Measurements from ENCODE around the gene ARHGAP12.

The ARHGAP12 gene

DNA sequence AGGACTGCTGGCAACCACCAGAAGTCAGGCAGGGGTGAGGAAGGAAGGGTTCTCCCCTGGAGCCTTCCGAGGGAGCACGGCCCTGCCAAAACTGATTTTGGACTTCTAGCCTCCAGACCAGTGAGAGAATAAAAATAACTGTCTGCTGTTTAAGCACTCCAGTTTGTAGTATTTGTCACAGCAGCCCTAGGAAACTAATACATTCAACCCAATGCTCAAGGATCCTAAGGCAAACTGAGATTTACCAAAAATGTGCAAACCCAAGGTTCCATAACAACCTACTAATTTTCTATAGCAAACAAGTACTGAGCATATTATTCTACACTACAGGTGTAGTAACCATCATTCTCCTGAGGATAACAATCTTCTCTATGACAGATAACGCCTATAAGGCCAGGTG lies 18.6 kb downstream of the ARHGAP12 start:
- H3K9me3 ChIP-seq (ENCODE audit: control insufficient read depth, insufficient read depth, low read depth, low read length) = no peaks in the 10 kb centered on the region
- no peak overlapping the region for H3K27ac ChIP-seq (ENCODE audit: extremely low read depth, low read depth, low read length)
- peaks cover 0 to 13% of the 10 kb centered on the region in 2 experiments; a peak in 2 of 3 replicates for H3K36me3 ChIP-seq (ENCODE audit: control insufficient read depth in 2 of 2, insufficient read depth in 1 of 2, low read length in 2 of 2)
- CTCF ChIA-PET = no interaction called here
- no peak for TF ChIP-seq ZNF658 (tag by site-specific recombination; IDR thresholded peaks at IDR 0.05)
- TF ChIP-seq, protein P1, sequence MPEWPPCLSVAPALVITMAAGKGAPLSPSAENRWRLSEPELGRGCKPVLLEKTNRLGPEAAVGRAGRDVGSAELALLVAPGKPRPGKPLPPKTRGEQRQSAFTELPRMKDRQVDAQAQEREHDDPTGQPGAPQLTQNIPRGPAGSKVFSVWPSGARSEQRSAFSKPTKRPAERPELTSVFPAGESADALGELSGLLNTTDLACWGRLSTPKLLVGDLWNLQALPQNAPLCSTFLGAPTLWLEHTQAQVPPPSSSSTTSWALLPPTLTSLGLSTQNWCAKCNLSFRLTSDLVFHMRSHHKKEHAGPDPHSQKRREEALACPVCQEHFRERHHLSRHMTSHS (tag by site-specific recombination; IDR thresholded peaks at IDR 0.05) = no peak
- TF ChIP-seq ZFP3 (tag by site-specific recombination; IDR thresholded peaks at IDR 0.05; ENCODE audit: low read depth) = no peak
- no peak for TF ChIP-seq ZNF510 (tag by site-specific recombination; IDR thresholded peaks at IDR 0.05; ENCODE audit: insufficient replicate concordance)
- no peak for TF ChIP-seq ZBTB7A (tag by site-specific recombination; IDR thresholded peaks at IDR 0.05; ENCODE audit: low read depth)
- TF ChIP-seq ZBTB17 (tag by site-specific recombination; IDR thresholded peaks at IDR 0.05) = no peak
- TF ChIP-seq ZBTB21 (tag by site-specific recombination; IDR thresholded peaks at IDR 0.05) = no peak
- no peak for TF ChIP-seq ZNF37A (tag by site-specific recombination; IDR thresholded peaks at IDR 0.05)
- no peak for TF ChIP-seq MZF1 (tag by site-specific recombination; IDR thresholded peaks at IDR 0.05; ENCODE audit: borderline replicate concordance)
- TF ChIP-seq GLI2 (tag by site-specific recombination; IDR thresholded peaks at IDR 0.05; ENCODE audit: borderline replicate concordance, low read depth) = no peak
- TF ChIP-seq ZNF394 (tag by site-specific recombination; IDR thresholded peaks at IDR 0.05; ENCODE audit: borderline replicate concordance) = no peak
- no peak for TF ChIP-seq HOXA7 (CRISPR knock-in tag; IDR thresholded peaks at IDR 0.05; ENCODE audit: borderline replicate concordance)
- TF ChIP-seq KLF7 (tag by site-specific recombination; IDR thresholded peaks at IDR 0.05; ENCODE audit: borderline replicate concordance) = no peak
- TF ChIP-seq ZNF701 (tag by site-specific recombination; IDR thresholded peaks at IDR 0.05) = no peak
- TF ChIP-seq HOXD13 (CRISPR knock-in tag; IDR thresholded peaks at IDR 0.05; ENCODE audit: borderline replicate concordance) = no peak
- TF ChIP-seq, protein P2, sequence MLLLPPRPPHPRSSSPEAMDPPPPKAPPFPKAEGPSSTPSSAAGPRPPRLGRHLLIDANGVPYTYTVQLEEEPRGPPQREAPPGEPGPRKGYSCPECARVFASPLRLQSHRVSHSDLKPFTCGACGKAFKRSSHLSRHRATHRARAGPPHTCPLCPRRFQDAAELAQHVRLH (tag by site-specific recombination; IDR thresholded peaks at IDR 0.05) = no peak
- no peak for TF ChIP-seq ZNF571 (tag by site-specific recombination; IDR thresholded peaks at IDR 0.05)
- TF ChIP-seq ZNF174 (tag by site-specific recombination; IDR thresholded peaks at IDR 0.05) = no peak
- TF ChIP-seq ZNF433 (tag by site-specific recombination; IDR thresholded peaks at IDR 0.05; ENCODE audit: low read depth) = no peak
- POLR2A ChIA-PET = interaction anchor here (0.6 kb wide), 1 partner anchor 12 kb away, joined by 6 read pairs; no protein-coding TSS in a partner anchor
- H3K4me3 ChIP-seq (ENCODE audit: low read depth, low read length) = no peak overlapping the region
- H3K4me1 ChIP-seq (ENCODE audit: control insufficient read depth, insufficient read depth, low read length) = peaks cover 6% of the 10 kb centered on the region; the same call in 1 of the 2 replicates

DNA sequence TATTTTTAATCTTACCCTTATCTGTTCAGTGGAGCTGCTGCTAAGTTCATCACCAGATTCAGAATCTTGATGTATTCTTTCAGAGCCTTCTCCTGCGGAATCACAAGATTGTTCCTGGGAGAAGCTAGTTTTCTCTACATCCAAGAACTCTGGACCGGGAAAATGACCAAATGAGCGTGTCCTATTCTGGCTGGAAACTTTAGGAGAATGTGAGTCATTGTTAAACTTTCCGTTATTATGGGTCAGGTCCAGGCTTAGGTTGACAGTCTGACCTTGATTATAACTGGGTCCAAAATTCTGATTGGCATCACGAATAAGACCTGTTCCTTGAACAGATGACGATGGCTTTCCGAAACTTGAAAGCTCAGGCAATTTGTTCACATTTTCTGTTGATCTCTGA lies 20.5 kb downstream of the ARHGAP12 start:
- Histone ChIP-seq H3K36me3 (ENCODE audit: control insufficient read depth in 2 of 2, insufficient read depth in 1 of 2, low read length in 2 of 2) (peaks cover 0 to 13% of the 10 kb centered on the region in 2 experiments; a peak in 2 of 3 replicates), H3K9me3 (ENCODE audit: control insufficient read depth, insufficient read depth, low read depth, low read length) (no peaks in the 10 kb centered on the region), H3K4me3 (ENCODE audit: low read depth, low read length) (no peak overlapping the region), H3K27ac (ENCODE audit: extremely low read depth, low read depth, low read length) (no peak overlapping the region), H3K4me1 (ENCODE audit: control insufficient read depth, insufficient read depth, low read length) (peaks cover 6% of the 10 kb centered on the region; the same call in 1 of the 2 replicates)
- TF ChIP-seq ZNF658 (tag by site-specific recombination; IDR thresholded peaks at IDR 0.05) (no peak), ZNF112 (tag by site-specific recombination; IDR thresholded peaks at IDR 0.05) (no peak), ZNF544 (tag by site-specific recombination; IDR thresholded peaks at IDR 0.05) (no peak), ZNF114 (tag by site-specific recombination; IDR thresholded peaks at IDR 0.05) (no peak), ZNF660 (tag by site-specific recombination; IDR thresholded peaks at IDR 0.05) (no peak), ZNF585B (tag by site-specific recombination; IDR thresholded peaks at IDR 0.05) (no peak)
- TF ChIP-seq, protein P3, sequence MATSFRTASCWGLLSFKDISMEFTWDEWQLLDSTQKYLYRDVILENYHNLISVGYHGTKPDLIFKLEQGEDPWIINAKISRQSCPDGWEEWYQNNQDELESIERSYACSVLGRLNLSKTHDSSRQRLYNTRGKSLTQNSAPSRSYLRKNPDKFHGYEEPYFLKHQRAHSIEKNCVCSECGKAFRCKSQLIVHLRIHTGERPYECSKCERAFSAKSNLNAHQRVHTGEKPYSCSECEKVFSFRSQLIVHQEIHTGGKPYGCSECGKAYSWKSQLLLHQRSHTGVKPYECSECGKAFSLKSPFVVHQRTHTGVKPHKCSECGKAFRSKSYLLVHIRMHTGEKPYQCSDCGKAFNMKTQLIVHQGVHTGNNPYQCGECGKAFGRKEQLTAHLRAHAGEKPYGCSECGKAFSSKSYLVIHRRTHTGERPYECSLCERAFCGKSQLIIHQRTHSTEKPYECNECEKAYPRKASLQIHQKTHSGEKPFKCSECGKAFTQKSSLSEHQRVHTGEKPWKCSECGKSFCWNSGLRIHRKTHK (tag by site-specific recombination; IDR thresholded peaks at IDR 0.05) = no peak
- TF ChIP-seq, protein P4, sequence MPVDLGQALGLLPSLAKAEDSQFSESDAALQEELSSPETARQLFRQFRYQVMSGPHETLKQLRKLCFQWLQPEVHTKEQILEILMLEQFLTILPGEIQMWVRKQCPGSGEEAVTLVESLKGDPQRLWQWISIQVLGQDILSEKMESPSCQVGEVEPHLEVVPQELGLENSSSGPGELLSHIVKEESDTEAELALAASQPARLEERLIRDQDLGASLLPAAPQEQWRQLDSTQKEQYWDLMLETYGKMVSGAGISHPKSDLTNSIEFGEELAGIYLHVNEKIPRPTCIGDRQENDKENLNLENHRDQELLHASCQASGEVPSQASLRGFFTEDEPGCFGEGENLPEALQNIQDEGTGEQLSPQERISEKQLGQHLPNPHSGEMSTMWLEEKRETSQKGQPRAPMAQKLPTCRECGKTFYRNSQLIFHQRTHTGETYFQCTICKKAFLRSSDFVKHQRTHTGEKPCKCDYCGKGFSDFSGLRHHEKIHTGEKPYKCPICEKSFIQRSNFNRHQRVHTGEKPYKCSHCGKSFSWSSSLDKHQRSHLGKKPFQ (tag by site-specific recombination; IDR thresholded peaks at IDR 0.05) = no peak
- POLR2A ChIA-PET = no interaction called here
- CTCF ChIA-PET = no interaction called here
